GM19397 (cell line): Measurements from ENCODE around the gene TBCA.
"Not testable (repeated sequence)": the region's sequence is repeated elsewhere in the genome, so short reads cannot be mapped to it uniquely, and the experiment has no call there.

Experiments
- ATAC-seq: cut with Tn5 transposase; IDR thresholded peaks from one replicate; pipeline ENCODE4 v1.9.1; 2021; ENCODE audit warnings: mild to moderate bottlenecking, moderate library complexity; ENCODE audit not compliant: unreplicated experiment

The TBCA gene

DNA sequence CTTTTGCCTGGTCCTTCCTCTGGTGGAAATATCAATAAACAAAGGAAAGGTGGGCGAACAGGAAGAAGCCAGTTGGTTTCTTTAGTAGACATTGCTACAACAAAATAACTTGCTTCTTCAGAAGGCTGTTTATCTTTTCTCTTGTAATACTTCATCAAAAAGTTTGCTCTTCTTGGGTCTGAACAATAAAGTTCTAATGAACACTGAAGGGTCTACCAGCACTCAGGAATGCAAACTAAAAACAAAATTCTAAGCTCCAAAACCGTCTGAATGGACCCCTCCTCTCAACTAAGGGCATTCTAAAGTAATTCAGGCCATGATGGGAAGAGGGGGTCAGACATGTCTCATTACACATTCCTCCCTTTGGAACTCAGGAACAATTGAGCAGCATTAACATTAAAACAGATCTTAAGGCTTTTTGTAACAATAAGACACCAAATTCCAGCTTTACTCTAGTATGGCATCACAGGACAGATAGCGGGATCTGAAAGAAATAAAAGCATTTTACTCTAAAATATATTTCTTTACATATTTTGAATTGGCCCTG is 2.3 kb downstream of the TBCA start:
- no peak for ATAC-seq

DNA sequence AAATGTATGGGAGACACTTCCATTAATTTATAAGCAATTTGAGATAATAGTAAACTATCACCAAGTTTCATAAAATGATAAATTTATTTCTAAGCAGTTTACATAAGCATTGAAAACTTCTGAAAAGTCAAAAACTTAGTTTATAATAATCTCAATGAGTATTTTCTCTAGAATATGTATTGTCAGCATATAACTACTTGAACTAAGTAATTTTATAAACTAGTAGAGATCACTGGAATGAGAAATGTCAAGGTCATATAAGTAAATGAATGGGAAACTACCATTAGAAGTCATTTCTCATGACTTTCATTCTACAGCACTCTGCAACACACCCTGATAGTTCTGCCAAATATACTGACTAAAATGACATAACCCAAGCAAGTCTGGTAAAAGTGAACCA is 3.4 kb downstream of the TBCA start:
- ATAC-seq: no peak

- ATAC-seq: no peak
Observed at GRCh38 chr5:77771452-77771851, 4.7 kb downstream of the TBCA start.

- ATAC-seq: no peak
Observed at GRCh38 chr5:77770293-77771005, 5.7 kb downstream of the TBCA start.

GRCh38 chr5:77768978-77769377 is 7.2 kb downstream of the TBCA start:
- ATAC-seq: no peak

- ATAC-seq: no peak
Observed at GRCh38 chr5:77767301-77767700, 8.8 kb downstream of the TBCA start.

GRCh38 chr5:77761606-77762005 is 14.5 kb downstream of the TBCA start:
- ATAC-seq: no peak

GRCh38 chr5:77758141-77758938 is 17.8 kb downstream of the TBCA start:
- ATAC-seq: no peak

GRCh38 chr5:77751328-77752023 is 24.7 kb downstream of the TBCA start:
- ATAC-seq: no peak

DNA sequence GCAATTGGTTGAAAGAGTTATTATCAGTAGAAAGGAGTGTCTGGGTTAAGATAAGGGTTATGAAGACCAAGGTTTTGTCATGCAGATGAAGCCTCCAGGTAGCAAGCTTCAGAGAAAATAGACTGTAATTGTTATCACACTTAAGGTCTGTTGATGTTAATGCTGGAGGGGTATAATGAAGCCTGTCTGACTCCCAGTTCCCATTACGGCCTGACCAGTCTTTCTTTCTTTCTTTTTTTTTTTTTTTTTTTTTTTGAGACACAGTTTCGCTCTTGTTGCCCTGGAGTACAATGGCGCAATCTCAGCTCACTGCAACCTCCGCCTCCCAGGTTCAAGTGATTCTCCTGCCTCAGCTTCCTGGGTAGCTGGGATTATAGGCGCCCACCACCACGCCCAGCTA is 25.2 kb downstream of the TBCA start:
- ATAC-seq: not testable (repeated sequence)

- ATAC-seq: no peak
Observed at GRCh38 chr5:77748160-77748559, 28.0 kb downstream of the TBCA start.

- ATAC-seq: no peak
Observed at GRCh38 chr5:77744116-77744515, 32.0 kb downstream of the TBCA start.

- no peak for ATAC-seq
Observed at GRCh38 chr5:77743181-77743580, 33.0 kb downstream of the TBCA start.

DNA sequence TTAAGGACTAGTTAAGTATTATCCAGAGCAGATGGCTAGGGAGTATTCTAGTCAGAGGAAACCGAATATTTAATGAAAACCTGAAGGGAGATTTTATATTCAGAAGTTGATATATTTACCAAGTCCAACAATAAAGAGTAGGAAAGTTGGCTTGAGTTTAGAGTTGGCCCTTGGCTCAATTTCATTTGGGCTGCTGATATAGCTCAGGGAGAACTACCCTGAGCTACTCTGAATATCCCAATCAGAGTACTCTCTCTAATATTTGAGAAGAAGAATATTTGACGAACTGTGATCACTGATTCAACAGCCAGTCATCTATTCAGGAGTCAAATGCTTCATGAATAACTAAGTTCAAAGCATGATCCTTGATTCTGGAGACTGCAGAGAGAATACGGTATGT is 34.5 kb downstream of the TBCA start:
- ATAC-seq: no peak

DNA sequence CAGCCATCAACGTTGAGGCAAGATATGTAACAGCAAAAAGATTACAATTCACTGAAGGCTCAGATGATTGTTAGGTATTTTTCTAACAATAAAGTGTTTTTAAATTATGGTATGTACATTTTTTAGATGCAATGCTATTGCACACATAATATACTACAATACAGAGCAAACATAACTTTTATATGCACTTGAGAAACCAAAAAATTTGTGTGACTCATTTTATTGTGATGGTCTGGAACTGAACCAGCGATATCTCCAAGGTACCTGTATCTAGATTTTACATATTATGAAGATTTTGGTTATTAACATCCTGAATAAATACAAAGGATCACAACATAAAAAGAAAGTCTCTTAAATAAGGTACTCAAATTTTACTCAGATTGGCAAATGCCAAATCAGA is 41.3 kb downstream of the TBCA start:
- ATAC-seq: no peak

DNA sequence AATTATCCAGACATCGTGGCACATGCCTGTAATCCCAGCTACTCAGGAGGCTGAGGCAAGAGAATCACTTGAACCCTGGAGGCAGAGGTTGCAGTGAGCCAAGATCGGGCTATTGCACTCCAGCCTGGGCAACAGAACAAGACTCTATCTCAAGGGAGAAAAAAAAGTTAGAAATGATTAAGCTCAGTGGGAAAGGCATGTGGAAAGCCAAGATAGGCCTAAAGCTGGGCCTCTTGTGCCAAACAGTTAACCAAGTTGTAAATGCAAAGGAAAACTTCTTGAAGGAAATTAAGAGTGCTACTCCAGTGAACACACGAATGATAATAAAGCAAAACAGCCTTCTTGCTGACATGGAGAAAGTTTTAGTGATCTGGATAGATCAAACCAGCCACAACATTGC is 43.0 kb downstream of the TBCA start:
- no peak for ATAC-seq

GRCh38 chr5:77727190-77727589 is 48.9 kb downstream of the TBCA start:
- no peak for ATAC-seq

- ATAC-seq: no peak
Observed at GRCh38 chr5:77725616-77726015, 50.5 kb downstream of the TBCA start.

DNA sequence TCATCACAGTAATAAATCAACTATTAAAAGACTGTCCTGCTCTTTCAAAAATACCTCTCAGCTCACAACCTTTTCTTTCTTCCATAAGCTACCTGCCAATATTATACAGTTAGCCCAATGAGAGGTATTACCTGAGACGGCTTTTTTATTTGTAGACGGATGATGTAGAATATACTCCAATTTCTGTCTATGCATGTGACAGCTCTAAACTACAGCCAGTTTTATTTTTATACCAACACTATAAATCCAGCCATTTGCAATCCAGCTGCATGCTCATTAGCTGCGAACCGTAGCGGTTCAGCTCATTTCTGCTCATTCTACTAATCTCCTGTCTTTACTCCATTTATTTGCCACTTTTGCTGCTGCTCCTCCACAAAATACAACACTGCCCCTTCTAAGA is 51.2 kb downstream of the TBCA start:
- no peak for ATAC-seq

- no peak for ATAC-seq
Observed at GRCh38 chr5:77719666-77720363, 56.3 kb downstream of the TBCA start.
